ENCODE data around the gene KCNIP4.

Gene KCNIP4

GRCh38 chr4:21276046-21276445, 672.5 kb downstream of the KCNIP4 start:
- no peak overlapping the region for H3K27ac ChIP-seq (replicated peaks)
- no peak for DNase-seq (ENCODE audit: low read depth in 1 of 2, low spot score in 1 of 2)
- no peak for TF ChIP-seq REST (IDR thresholded peaks at IDR 0.05; ENCODE audit: insufficient replicate concordance, low read depth)
- TF ChIP-seq CTCF (IDR thresholded peaks at IDR 0.05; ENCODE audit: insufficient read depth, low read length): no peak
- no peak for TF ChIP-seq SPI1 (IDR thresholded peaks at IDR 0.05; ENCODE audit: borderline replicate concordance, low read depth)
- TF ChIP-seq GABPA (IDR thresholded peaks at IDR 0.05; ENCODE audit: low read depth): no peak
- no peak for TF ChIP-seq POLR2AphosphoS5 (IDR thresholded peaks at IDR 0.05; ENCODE audit: low read depth)
- no peak overlapping the region for H3K4me3 ChIP-seq (replicated peaks; ENCODE audit: insufficient read depth, low read length)
- H3K27me3 ChIP-seq (ENCODE audit: insufficient read depth, poor library complexity, severe bottlenecking): no peaks in the 10 kb centered on the region

GRCh38 chr4:21271439-21272052, 677.0 kb downstream of the KCNIP4 start:
- DNase-seq (ENCODE audit: low read depth in 1 of 2, low spot score in 1 of 2): no peak
- H3K27ac ChIP-seq (replicated peaks): no peak overlapping the region
- no peak for TF ChIP-seq CTCF (IDR thresholded peaks at IDR 0.05; ENCODE audit: insufficient read depth, low read length)
- no peak for TF ChIP-seq POLR2AphosphoS5 (IDR thresholded peaks at IDR 0.05; ENCODE audit: low read depth)
- TF ChIP-seq GABPA (IDR thresholded peaks at IDR 0.05; ENCODE audit: low read depth): no peak
- no peak for TF ChIP-seq REST (IDR thresholded peaks at IDR 0.05; ENCODE audit: insufficient replicate concordance, low read depth)
- no peak for TF ChIP-seq SPI1 (IDR thresholded peaks at IDR 0.05; ENCODE audit: borderline replicate concordance, low read depth)

GRCh38 chr4:21248331-21248730, 700.2 kb downstream of the KCNIP4 start:
- H3K27ac ChIP-seq (replicated peaks): no peak overlapping the region
- no peaks in the 10 kb centered on the region for H3K27me3 ChIP-seq (ENCODE audit: insufficient read depth, poor library complexity, severe bottlenecking)
- no peak for TF ChIP-seq CTCF (IDR thresholded peaks at IDR 0.05; ENCODE audit: insufficient read depth, low read length)
- DNase-seq (ENCODE audit: low read depth in 1 of 2, low spot score in 1 of 2): no peak
- H3K4me3 ChIP-seq (replicated peaks; ENCODE audit: insufficient read depth, low read length): no peak overlapping the region

More at GRCh38 chr4:21271439-21272052, 677.0 kb downstream of the KCNIP4 start:
- no peaks in the 10 kb centered on the region for H3K27me3 ChIP-seq (ENCODE audit: insufficient read depth, poor library complexity, severe bottlenecking)
- no peak overlapping the region for H3K4me3 ChIP-seq (replicated peaks; ENCODE audit: insufficient read depth, low read length)

GRCh38 chr4:21242163-21242562, 706.4 kb downstream of the KCNIP4 start:
- Histone ChIP-seq H3K4me3 (replicated peaks; ENCODE audit: insufficient read depth, low read length) (no peak overlapping the region), H3K27ac (replicated peaks) (no peak overlapping the region), H3K27me3 (ENCODE audit: insufficient read depth, poor library complexity, severe bottlenecking) (no peaks in the 10 kb centered on the region)
- TF ChIP-seq POLR2AphosphoS5 (IDR thresholded peaks at IDR 0.05; ENCODE audit: low read depth) (no peak), CTCF (IDR thresholded peaks at IDR 0.05; ENCODE audit: insufficient read depth, low read length) (no peak), GABPA (IDR thresholded peaks at IDR 0.05; ENCODE audit: low read depth) (no peak), SPI1 (IDR thresholded peaks at IDR 0.05; ENCODE audit: borderline replicate concordance, low read depth) (no peak), REST (IDR thresholded peaks at IDR 0.05; ENCODE audit: insufficient replicate concordance, low read depth) (no peak)
- no peak for DNase-seq (ENCODE audit: low read depth in 1 of 2, low spot score in 1 of 2)

All from HL-60 (cell line).